K562 (cell line): Measurements from ENCODE around the gene CCSER1.

Source experiments
- CTBP1 ChIP-seq: fragments of 450-650 bp; IDR thresholded peaks from 2 replicates; pipeline ENCODE4 v1.6.1; 2016; ENCODE audit warnings: borderline replicate concordance
- MEF2D ChIP-seq: conservative IDR thresholded peaks from 2 replicates; pipeline ENCODE4 v1.6.1; 2016; ENCODE audit warnings: low read depth, missing genetic modification characterization, missing compliant biosample characterization
- ZNF507 ChIP-seq: conservative IDR thresholded peaks from 2 replicates; pipeline ENCODE4 v1.6.1; 2017; ENCODE audit warnings: missing genetic modification characterization, missing compliant biosample characterization
- TF ChIP-seq, protein P1 (sequence below), 3 experiments: fragments of 200-800 bp in 1 of 3; fragments of 250-450 bp in 1 of 3; fragments of 450-650 bp in 1 of 3; sonication (Bioruptor Pico) in 1 of 3; sonication (Bioruptor generic) in 1 of 3; formaldehyde crosslinking in 1 of 3; IDR thresholded peaks; 2 replicates each; pipeline versions ENCODE4 v1.6.1 to v1.8.0; 2016 to 2022; ENCODE audit warnings: mild to moderate bottlenecking in 2 of 3, missing genetic modification characterization in 2 of 3, missing compliant biosample characterization in 1 of 3, moderate library complexity in 1 of 3
- TF ChIP-seq, protein P2 (sequence below), 2 experiments: IDR thresholded peaks; 2 replicates each; pipeline ENCODE4 v1.6.1; 2011; ENCODE audit warnings: borderline replicate concordance in 1 of 2, control low read depth in 1 of 2, low read depth in 1 of 2, low read length in 1 of 2, mild to moderate bottlenecking in 1 of 2, mixed read lengths in 1 of 2, moderate library complexity in 1 of 2; ENCODE audit not compliant: insufficient read depth in 1 of 2, insufficient read length in 1 of 2, poor library complexity in 1 of 2, severe bottlenecking in 1 of 2; ENCODE audit errors: extremely low read depth in 1 of 2

DNA sequence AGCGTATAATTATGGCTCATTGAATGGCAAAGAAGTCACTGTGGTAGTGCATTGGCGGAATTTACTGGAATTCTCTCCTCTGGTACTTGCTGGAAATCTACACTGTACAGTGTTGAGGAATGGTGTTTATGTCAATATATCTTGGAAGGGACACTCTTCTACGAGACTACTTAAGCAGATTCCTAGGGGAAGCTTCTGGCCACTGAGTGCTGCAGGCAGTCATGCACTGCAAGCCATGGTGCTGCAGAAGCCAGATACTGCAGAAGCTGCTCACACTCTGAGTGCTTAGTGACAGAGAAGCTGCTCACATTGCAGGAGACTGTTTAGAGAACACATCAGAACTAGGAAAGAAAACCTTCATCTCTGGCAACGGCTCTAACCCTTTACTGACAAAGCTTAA is 725.0 kb downstream of the CCSER1 start:
- TF ChIP-seq, protein P1, sequence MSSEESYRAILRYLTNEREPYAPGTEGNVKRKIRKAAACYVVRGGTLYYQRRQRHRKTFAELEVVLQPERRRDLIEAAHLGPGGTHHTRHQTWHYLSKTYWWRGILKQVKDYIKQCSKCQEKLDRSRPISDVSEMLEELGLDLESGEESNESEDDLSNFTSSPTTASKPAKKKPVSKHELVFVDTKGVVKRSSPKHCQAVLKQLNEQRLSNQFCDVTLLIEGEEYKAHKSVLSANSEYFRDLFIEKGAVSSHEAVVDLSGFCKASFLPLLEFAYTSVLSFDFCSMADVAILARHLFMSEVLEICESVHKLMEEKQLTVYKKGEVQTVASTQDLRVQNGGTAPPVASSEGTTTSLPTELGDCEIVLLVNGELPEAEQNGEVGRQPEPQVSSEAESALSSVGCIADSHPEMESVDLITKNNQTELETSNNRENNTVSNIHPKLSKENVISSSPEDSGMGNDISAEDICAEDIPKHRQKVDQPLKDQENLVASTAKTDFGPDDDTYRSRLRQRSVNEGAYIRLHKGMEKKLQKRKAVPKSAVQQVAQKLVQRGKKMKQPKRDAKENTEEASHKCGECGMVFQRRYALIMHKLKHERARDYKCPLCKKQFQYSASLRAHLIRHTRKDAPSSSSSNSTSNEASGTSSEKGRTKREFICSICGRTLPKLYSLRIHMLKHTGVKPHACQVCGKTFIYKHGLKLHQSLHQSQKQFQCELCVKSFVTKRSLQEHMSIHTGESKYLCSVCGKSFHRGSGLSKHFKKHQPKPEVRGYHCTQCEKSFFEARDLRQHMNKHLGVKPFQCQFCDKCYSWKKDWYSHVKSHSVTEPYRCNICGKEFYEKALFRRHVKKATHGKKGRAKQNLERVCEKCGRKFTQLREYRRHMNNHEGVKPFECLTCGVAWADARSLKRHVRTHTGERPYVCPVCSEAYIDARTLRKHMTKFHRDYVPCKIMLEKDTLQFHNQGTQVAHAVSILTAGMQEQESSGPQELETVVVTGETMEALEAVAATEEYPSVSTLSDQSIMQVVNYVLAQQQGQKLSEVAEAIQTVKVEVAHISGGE (CRISPR knock-in tag; IDR thresholded peaks at IDR 0.05), result no peak
- TF ChIP-seq MEF2D (tag) (no peak), ZNF507 (no peak), CTBP1 (no peak)
- TF ChIP-seq, protein P2, sequence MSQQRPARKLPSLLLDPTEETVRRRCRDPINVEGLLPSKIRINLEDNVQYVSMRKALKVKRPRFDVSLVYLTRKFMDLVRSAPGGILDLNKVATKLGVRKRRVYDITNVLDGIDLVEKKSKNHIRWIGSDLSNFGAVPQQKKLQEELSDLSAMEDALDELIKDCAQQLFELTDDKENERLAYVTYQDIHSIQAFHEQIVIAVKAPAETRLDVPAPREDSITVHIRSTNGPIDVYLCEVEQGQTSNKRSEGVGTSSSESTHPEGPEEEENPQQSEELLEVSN (IDR thresholded peaks at IDR 0.05; ENCODE audit: borderline replicate concordance in 1 of 2, extremely low read depth in 1 of 2, insufficient read depth in 1 of 2, insufficient read length in 1 of 2, low read depth in 1 of 2, low read length in 1 of 2, poor library complexity in 1 of 2, severe bottlenecking in 1 of 2), result no peak
